GM18517 (cell line): ENCODE data around the gene TFF2.

Experiments
- ATAC-seq: cut with Tn5 transposase; IDR thresholded peaks from one replicate; pipeline ENCODE4 v1.9.1; 2021; ENCODE audit warnings: mild to moderate bottlenecking, moderate library complexity; ENCODE audit not compliant: unreplicated experiment

Gene TFF2

GRCh38 chr21:42308161-42308913 is 42.5 kb downstream of the TFF2 start:
- ATAC-seq: no peak

GRCh38 chr21:42307106-42307505 is 43.7 kb downstream of the TFF2 start:
- no peak for ATAC-seq

- no peak for ATAC-seq
Measured at GRCh38 chr21:42306366-42307035, 44.3 kb downstream of the TFF2 start.

GRCh38 chr21:42305707-42306147 is 45.1 kb downstream of the TFF2 start:
- ATAC-seq: no peak

GRCh38 chr21:42304556-42305454 is 46.0 kb downstream of the TFF2 start:
- ATAC-seq: no peak

- no peak for ATAC-seq
Measured at GRCh38 chr21:42303443-42303842, 47.4 kb downstream of the TFF2 start.

- no peak for ATAC-seq
Measured at GRCh38 chr21:42302794-42303193, 48.0 kb downstream of the TFF2 start.

- no peak for ATAC-seq
Measured at GRCh38 chr21:42302076-42302650, 48.6 kb downstream of the TFF2 start.

GRCh38 chr21:42301371-42302075 is 49.3 kb downstream of the TFF2 start:
- no peak for ATAC-seq

GRCh38 chr21:42300956-42301355 is 49.8 kb downstream of the TFF2 start:
- ATAC-seq: no peak

GRCh38 chr21:42300045-42300583 is 50.7 kb downstream of the TFF2 start:
- ATAC-seq: no peak

GRCh38 chr21:42299324-42300044 is 51.3 kb downstream of the TFF2 start:
- no peak for ATAC-seq

GRCh38 chr21:42298657-42299056 is 52.1 kb downstream of the TFF2 start:
- no peak for ATAC-seq

- ATAC-seq: no peak
Measured at GRCh38 chr21:42298237-42298636, 52.6 kb downstream of the TFF2 start.

GRCh38 chr21:42297377-42297776 is 53.4 kb downstream of the TFF2 start:
- ATAC-seq: no peak

GRCh38 chr21:42296501-42296900 is 54.3 kb downstream of the TFF2 start:
- no peak for ATAC-seq
